ENCODE measurements around the gene KCNK2. TPM values are rescaled to one million over a fixed set of nuclear protein-coding genes. Genes with fewer than 3 reads are reported as not detected.

Gene KCNK2
- total RNA-seq, 1 donor from 2014 or later, result 1.1 TPM

- no peak overlapping the region for H3K4me3 Mint-ChIP-seq
Measured at GRCh38 chr1:215143497-215143896, 61.0 kb downstream of the KCNK2 start.

GRCh38 chr1:215146240-215146975, 63.9 kb downstream of the KCNK2 start:
- Histone ChIP-seq H3K79me2 (ENCODE audit: low read depth) (no peaks in the 10 kb centered on the region), H3K9me3 (ENCODE audit: low read depth) (no peaks in the 10 kb centered on the region), H3F3A (ENCODE audit: low read depth) (no peaks in the 10 kb centered on the region), H3K27ac (no peak overlapping the region), H3K27me3 (no peaks in the 10 kb centered on the region), H3K4me1 (no peaks in the 10 kb centered on the region), H3K9ac (no peak overlapping the region), H3K4me3 (no peak overlapping the region), H3K4me2 (no peak overlapping the region), H3K36me3 (no peaks in the 10 kb centered on the region), H4K20me1 (ENCODE audit: low read depth) (no peaks in the 10 kb centered on the region), H2AFZ (replicated peaks) (no peak overlapping the region)
- Mint-ChIP-seq H3K36me3 (peaks cover 3% of the 10 kb centered on the region), H3K27me3 (ENCODE audit: insufficient read depth, low read depth) (no peaks in the 10 kb centered on the region), H3K9me3 (peaks cover 4% of the 10 kb centered on the region), H3K4me3 (no peak overlapping the region), H3K27ac (no peak overlapping the region), H3K4me1 (no peaks in the 10 kb centered on the region)
- DNase-seq (ENCODE audit: low spot score), result peak; percentile 35
- TF ChIP-seq EZH2phosphoT487 (IDR thresholded peaks at IDR 0.05) (no peak), CTCF (IDR thresholded peaks at IDR 0.05) (peak; percentile 70), EZH2 (IDR thresholded peaks at IDR 0.05) (no peak)

More at GRCh38 chr1:215143497-215143896, 61.0 kb downstream of the KCNK2 start:
- Histone ChIP-seq H3K9me3 (ENCODE audit: low read depth) (no peaks in the 10 kb centered on the region), H3K79me2 (ENCODE audit: low read depth) (no peaks in the 10 kb centered on the region), H3K4me1 (no peaks in the 10 kb centered on the region), H3K9ac (no peak overlapping the region), H3K4me3 (no peak overlapping the region), H3K36me3 (no peaks in the 10 kb centered on the region), H4K20me1 (ENCODE audit: low read depth) (no peaks in the 10 kb centered on the region), H3K27ac (no peak overlapping the region), H2AFZ (replicated peaks) (no peak overlapping the region), H3F3A (ENCODE audit: low read depth) (no peaks in the 10 kb centered on the region), H3K27me3 (no peaks in the 10 kb centered on the region), H3K4me2 (no peak overlapping the region)
- no peak for TF ChIP-seq EZH2 (IDR thresholded peaks at IDR 0.05)
- no peak for TF ChIP-seq EZH2phosphoT487 (IDR thresholded peaks at IDR 0.05)
- TF ChIP-seq CTCF (IDR thresholded peaks at IDR 0.05), result peak; percentile 32
- H3K27me3 Mint-ChIP-seq (ENCODE audit: insufficient read depth, low read depth), result no peaks in the 10 kb centered on the region
- DNase-seq (ENCODE audit: low spot score), result peak; percentile 41
- no peaks in the 10 kb centered on the region for H3K4me1 Mint-ChIP-seq
- H3K9me3 Mint-ChIP-seq, result peaks cover 4% of the 10 kb centered on the region
- H3K36me3 Mint-ChIP-seq, result peaks cover 3% of the 10 kb centered on the region
- no peak overlapping the region for H3K27ac Mint-ChIP-seq

- H3K9me3 ChIP-seq (ENCODE audit: low read depth), result no peaks in the 10 kb centered on the region
- peaks cover 4% of the 10 kb centered on the region for H3K4me1 ChIP-seq
- H3K79me2 ChIP-seq (ENCODE audit: low read depth), result no peaks in the 10 kb centered on the region
- H2AFZ ChIP-seq (replicated peaks), result no peak overlapping the region
- H3K4me1 Mint-ChIP-seq, result no peaks in the 10 kb centered on the region
- no peaks in the 10 kb centered on the region for H3K36me3 ChIP-seq
- H3K27ac ChIP-seq, result no peak overlapping the region
- peaks cover 1% of the 10 kb centered on the region for H3K36me3 Mint-ChIP-seq
- H3K4me2 ChIP-seq, result no peak overlapping the region
- no peaks in the 10 kb centered on the region for H3K27me3 ChIP-seq
- no peaks in the 10 kb centered on the region for H3F3A ChIP-seq (ENCODE audit: low read depth)
- H3K4me3 ChIP-seq, result no peak overlapping the region
- TF ChIP-seq EZH2phosphoT487 (IDR thresholded peaks at IDR 0.05) (no peak), CTCF (IDR thresholded peaks at IDR 0.05) (no peak), EZH2 (IDR thresholded peaks at IDR 0.05) (no peak)
- no peaks in the 10 kb centered on the region for H3K9me3 Mint-ChIP-seq
- no peak overlapping the region for H3K27ac Mint-ChIP-seq
- no peak for DNase-seq (ENCODE audit: low spot score)
- H3K27me3 Mint-ChIP-seq (ENCODE audit: insufficient read depth, low read depth), result no peaks in the 10 kb centered on the region
- H4K20me1 ChIP-seq (ENCODE audit: low read depth), result no peaks in the 10 kb centered on the region
- H3K4me3 Mint-ChIP-seq, result no peak overlapping the region
- no peak overlapping the region for H3K9ac ChIP-seq
Measured at GRCh38 chr1:215147024-215147423, 64.5 kb downstream of the KCNK2 start.

Data from neural progenitor cell (in vitro differentiated cells).